Keratinocyte (primary cell): ENCODE data around the gene CLCN2. TPM values are rescaled to one million over a fixed set of nuclear protein-coding genes. Genes with fewer than 3 reads are reported as not detected.

Source experiments
- DNase-seq: peaks from one replicate; pipeline ENCODE4 v3.0.0-alpha.2; 2011; ENCODE audit warnings: low read depth, missing footprints, low spot score
- FAIRE-seq: peaks from 2 replicates; lab custom pipeline; 2011; peaks lifted over from hg19 to GRCh38; lab: Jason Lieb, UNC
- H2AFZ ChIP-seq: 2 replicates; pipeline ENCODE4 v1.6.0; 2012; ENCODE audit warnings: low read length, control low read depth, inconsistent platforms; ENCODE audit not compliant: control insufficient read depth
- H3K27ac ChIP-seq: 2 replicates; pipeline ENCODE4 v1.5.1; 2011; ENCODE audit warnings: low read length; ENCODE audit not compliant: control insufficient read depth, insufficient read depth
- H3K27me3 ChIP-seq: 3 replicates; pipeline ENCODE4 v1.6.0; 2011; ENCODE audit warnings: low read length; ENCODE audit not compliant: control insufficient read depth, insufficient read depth; ENCODE audit errors: extremely low read depth
- H3K36me3 ChIP-seq, 2 experiments: 2 replicates in 1 of 2; 3 replicates in 1 of 2; pipeline ENCODE4 v1.5.1; 2011; ENCODE audit warnings: low read length in 2 of 2, mild to moderate bottlenecking in 1 of 2; ENCODE audit not compliant: control insufficient read depth in 2 of 2, insufficient read depth in 2 of 2; ENCODE audit errors: extremely low read depth in 1 of 2
- H3K4me1 ChIP-seq: 3 replicates; pipeline ENCODE4 v1.5.1; 2011; ENCODE audit warnings: low read length; ENCODE audit not compliant: control insufficient read depth, insufficient read depth; ENCODE audit errors: extremely low read depth
- H3K4me2 ChIP-seq: 3 replicates; pipeline ENCODE4 v1.6.0; 2011; ENCODE audit warnings: low read depth, low read length; ENCODE audit not compliant: control insufficient read depth, insufficient read depth; ENCODE audit errors: extremely low read depth
- H3K4me3 ChIP-seq, 3 experiments: fragments of 200-600 bp in 1 of 3; sonication (generic) in 1 of 3; 2 replicates in 2 of 3; 3 replicates in 1 of 3; pipeline ENCODE4 v1.5.1; 2011 to 2016; ENCODE audit warnings: low read length in 3 of 3, mild to moderate bottlenecking in 3 of 3, control low read depth in 2 of 3, inconsistent platforms in 1 of 3, low read depth in 1 of 3, mixed read lengths in 1 of 3, mixed run types in 1 of 3, moderate library complexity in 1 of 3; ENCODE audit not compliant: control insufficient read depth in 2 of 3, insufficient read depth in 2 of 3; ENCODE audit errors: extremely low read depth in 1 of 3
- H3K79me2 ChIP-seq: 2 replicates; pipeline ENCODE4 v1.6.0; 2012; ENCODE audit warnings: low read length; ENCODE audit not compliant: control insufficient read depth, insufficient read depth
- H3K9ac ChIP-seq: 3 replicates; pipeline ENCODE4 v1.6.0; 2011; ENCODE audit warnings: low read length; ENCODE audit not compliant: control insufficient read depth, insufficient read depth; ENCODE audit errors: extremely low read depth
- H3K9me1 ChIP-seq: 3 replicates; pipeline ENCODE4 v1.6.0; 2011; ENCODE audit warnings: low read length; ENCODE audit not compliant: control insufficient read depth, insufficient read depth; ENCODE audit errors: extremely low read depth
- H3K9me3 ChIP-seq: 2 replicates; pipeline ENCODE4 v1.5.1; 2012; ENCODE audit warnings: low read depth, low read length; ENCODE audit not compliant: control insufficient read depth
- H4K20me1 ChIP-seq: 3 replicates; pipeline ENCODE4 v1.6.0; 2011; ENCODE audit warnings: low read length; ENCODE audit not compliant: control insufficient read depth, insufficient read depth; ENCODE audit errors: extremely low read depth
- CTCF ChIP-seq, 3 experiments: IDR thresholded peaks in 1 of 3; conservative IDR thresholded peaks in 1 of 3; optimal IDR thresholded peaks in 1 of 3; 2 replicates in 2 of 3; 3 replicates in 1 of 3; pipeline versions ENCODE3 to v1.5.1; 2011; ENCODE audit warnings: low read length in 3 of 3, mild to moderate bottlenecking in 3 of 3, moderate library complexity in 2 of 3, control low read depth in 1 of 3, inconsistent platforms in 1 of 3; ENCODE audit not compliant: insufficient read depth in 2 of 3; ENCODE audit errors: extremely low read depth in 1 of 3
- EZH2 ChIP-seq: IDR thresholded peaks from one replicate; pipeline ENCODE4 v1.6.1; 2012; ENCODE audit warnings: inconsistent platforms, mild to moderate bottlenecking, low read length, moderate library complexity
- dilution Hi-C: fragments of 300-500 bp; cut with MboI; formaldehyde crosslinking; loops from one replicate; pipeline ENCODE4 v1.7.0; 2020; ENCODE audit warnings: low sequenced_read_pairs; ENCODE audit not compliant: extremely low pct_ligation_motif_present
- polyA plus RNA-seq, 5 experiments: library from polyadenylated mRNA; depleted of rRNA in 3 of 5; stranded (reverse) in 3 of 5; stranded (forward) in 1 of 5; unstranded in 1 of 5; fragments of >200 nt; gene quantifications; 1 replicate in 1 of 5; 2 replicates in 3 of 5; 3 replicates in 1 of 5; pipeline versions ENCODE4 v1.2.1 to v1.2.3, GENCODE V29; 2011 to 2012; ENCODE audit warnings: missing spikeins in 2 of 5, low read depth in 1 of 5, low replicate concordance in 1 of 5

CLCN2 gene
- polyA plus RNA-seq, 1 donor (not counting 4 experiments of a cell fraction or from before 2014, with no cell fraction given), result 3.1 TPM

- Histone ChIP-seq H3K27me3 (peaks cover 9% of the 10 kb centered on the region), H3K4me3 (no peak overlapping the region), H4K20me1 (no peaks in the 10 kb centered on the region), H3K9ac (no peak overlapping the region), H3K4me2 (no peak overlapping the region), H2AFZ (no peak overlapping the region), H3K9me1 (no peaks in the 10 kb centered on the region), H3K9me3 (no peaks in the 10 kb centered on the region), H3K4me1 (no peaks in the 10 kb centered on the region), H3K36me3 (no peaks in the 10 kb centered on the region), H3K79me2 (no peaks in the 10 kb centered on the region), H3K27ac (no peak overlapping the region)
- no peak for DNase-seq
- dilution Hi-C loops, result no loop called here
- FAIRE-seq, result no peak
- TF ChIP-seq CTCF (optimal IDR thresholded peaks at IDR 0.05 in 1 of 3, IDR thresholded peaks at IDR 0.05 in 1 of 3, conservative IDR thresholded peaks at IDR 0.05 in 1 of 3; ENCODE audit: extremely low read depth in 1 of 3, insufficient read depth in 2 of 3, low read length in 3 of 3) (no peak), EZH2 (no peak)
Measured at GRCh38 chr3:184388164-184388935, 26.9 kb upstream of the CLCN2 start.

DNA sequence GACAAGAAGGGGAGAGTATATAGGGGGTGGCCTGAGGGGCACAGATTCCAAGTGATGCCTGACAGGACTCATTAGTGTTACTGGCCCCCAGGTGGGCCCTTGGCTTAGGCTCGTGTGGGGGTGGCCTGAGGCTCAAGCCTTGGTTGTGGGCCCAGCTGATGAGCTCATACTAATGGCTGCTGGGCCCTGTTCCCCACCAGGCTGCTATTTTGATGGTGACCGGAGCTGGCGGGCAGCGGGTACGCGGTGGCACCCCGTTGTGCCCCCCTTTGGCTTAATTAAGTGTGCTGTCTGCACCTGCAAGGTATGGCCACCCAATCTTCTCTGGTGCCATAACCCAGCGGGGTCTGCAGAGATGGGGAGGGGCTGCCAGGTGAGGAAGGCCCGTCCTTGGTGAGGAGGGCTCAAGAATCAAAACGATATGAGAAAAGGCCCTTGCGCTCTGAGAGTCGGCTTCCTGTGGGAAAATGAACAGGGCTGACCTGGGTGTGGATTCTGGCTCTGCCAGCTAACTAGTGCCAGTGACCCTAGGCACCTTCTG is 25.8 kb upstream of the CLCN2 start:
- H3K4me2 ChIP-seq, result no peak overlapping the region
- H3K79me2 ChIP-seq, result no peaks in the 10 kb centered on the region
- no peak overlapping the region for H3K4me3 ChIP-seq
- no peak overlapping the region for H2AFZ ChIP-seq
- no peak for TF ChIP-seq CTCF (optimal IDR thresholded peaks at IDR 0.05 in 1 of 3, IDR thresholded peaks at IDR 0.05 in 1 of 3, conservative IDR thresholded peaks at IDR 0.05 in 1 of 3; ENCODE audit: extremely low read depth in 1 of 3, insufficient read depth in 2 of 3, low read length in 3 of 3)
- no peak for TF ChIP-seq EZH2
- H3K9ac ChIP-seq, result no peak overlapping the region
- H3K36me3 ChIP-seq, result no peaks in the 10 kb centered on the region
- dilution Hi-C loops, result no loop called here
- H3K27ac ChIP-seq, result no peak overlapping the region
- no peak for FAIRE-seq
- peaks cover 19% of the 10 kb centered on the region for H3K27me3 ChIP-seq
- no peaks in the 10 kb centered on the region for H3K9me1 ChIP-seq
- DNase-seq, result no peak
- H3K4me1 ChIP-seq, result no peaks in the 10 kb centered on the region
- no peaks in the 10 kb centered on the region for H4K20me1 ChIP-seq
- no peaks in the 10 kb centered on the region for H3K9me3 ChIP-seq
